CD4-positive, alpha-beta T cell treated with Interleukin-4 for 1 hour (primary cell): ENCODE measurements around the gene NOTCH1.
"Not testable (repeated sequence)": the region's sequence is repeated elsewhere in the genome, so short reads cannot be mapped to it uniquely, and the experiment has no call there.

Source experiments
- DNase-seq, 2 donors: peaks; one replicate each; pipeline ENCODE4 v3.0.0-alpha.2; 2020 to 2022

The NOTCH1 gene

DNA sequence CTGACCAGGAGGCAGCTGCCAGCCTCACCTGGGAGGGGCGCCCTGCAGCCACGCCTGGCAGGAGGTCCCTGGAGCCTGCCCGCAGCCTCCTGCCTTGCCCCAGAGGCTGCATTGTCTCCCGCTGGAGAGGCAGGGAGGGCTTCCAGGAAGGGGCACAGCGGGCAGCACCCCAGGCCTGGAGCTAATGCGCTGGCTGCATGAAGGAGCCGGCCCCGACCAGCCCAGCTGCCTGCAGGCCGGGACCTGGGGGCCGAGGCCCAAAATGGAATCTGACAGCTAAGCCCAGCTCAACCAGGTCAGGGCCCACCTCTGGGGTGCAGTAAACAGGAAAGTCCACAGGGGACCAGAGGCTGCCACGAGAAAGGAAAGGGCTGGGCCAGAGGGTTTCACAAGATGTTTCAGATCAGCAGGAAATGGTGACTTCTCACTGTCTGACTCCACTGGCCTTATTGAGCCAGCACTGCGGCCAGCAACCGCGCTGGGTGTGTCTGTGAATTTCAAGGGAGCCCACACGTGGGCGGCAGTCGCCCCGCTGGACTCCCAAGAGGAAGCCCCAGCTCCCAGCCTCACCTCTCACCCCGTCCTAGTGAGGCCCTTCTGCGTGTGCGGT, 18.6 kb upstream of the NOTCH1 start:
- DNase-seq: peak in 1 of 2 donors; percentile 71

DNA sequence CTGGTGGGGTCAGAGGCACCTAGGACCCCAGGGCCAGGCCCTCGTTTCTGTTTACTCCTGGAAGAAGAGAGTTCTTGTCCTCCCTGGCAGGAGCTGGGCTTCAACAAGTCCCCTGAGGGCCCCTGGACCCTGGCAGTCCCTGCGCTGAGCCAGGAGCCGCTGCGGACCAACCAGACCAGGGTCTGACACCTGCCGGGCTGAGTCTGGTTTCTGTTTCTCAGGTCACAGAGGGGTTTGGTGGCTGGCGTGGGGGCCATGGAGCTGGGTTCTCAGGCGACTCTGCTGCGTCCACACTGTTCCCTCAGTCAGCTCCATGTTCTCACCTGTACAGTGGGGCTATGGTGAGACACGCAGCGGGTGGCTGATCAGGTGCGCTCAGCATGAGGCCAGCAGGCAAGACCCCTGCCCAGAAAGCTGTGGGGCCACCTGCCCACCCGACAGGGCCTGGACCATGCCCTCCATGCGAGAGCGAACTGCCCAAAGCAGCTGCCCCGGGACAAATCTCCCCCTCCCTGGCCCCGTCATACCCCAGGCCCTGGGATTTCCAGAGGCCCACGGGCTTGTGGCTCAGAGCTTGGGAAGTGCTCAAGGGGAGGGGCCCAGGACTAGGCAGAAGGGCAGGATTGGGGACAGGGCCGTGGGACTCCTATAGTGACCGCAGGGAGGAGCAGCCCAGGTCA, 17.9 kb upstream of the NOTCH1 start:
- no peak for DNase-seq

DNA sequence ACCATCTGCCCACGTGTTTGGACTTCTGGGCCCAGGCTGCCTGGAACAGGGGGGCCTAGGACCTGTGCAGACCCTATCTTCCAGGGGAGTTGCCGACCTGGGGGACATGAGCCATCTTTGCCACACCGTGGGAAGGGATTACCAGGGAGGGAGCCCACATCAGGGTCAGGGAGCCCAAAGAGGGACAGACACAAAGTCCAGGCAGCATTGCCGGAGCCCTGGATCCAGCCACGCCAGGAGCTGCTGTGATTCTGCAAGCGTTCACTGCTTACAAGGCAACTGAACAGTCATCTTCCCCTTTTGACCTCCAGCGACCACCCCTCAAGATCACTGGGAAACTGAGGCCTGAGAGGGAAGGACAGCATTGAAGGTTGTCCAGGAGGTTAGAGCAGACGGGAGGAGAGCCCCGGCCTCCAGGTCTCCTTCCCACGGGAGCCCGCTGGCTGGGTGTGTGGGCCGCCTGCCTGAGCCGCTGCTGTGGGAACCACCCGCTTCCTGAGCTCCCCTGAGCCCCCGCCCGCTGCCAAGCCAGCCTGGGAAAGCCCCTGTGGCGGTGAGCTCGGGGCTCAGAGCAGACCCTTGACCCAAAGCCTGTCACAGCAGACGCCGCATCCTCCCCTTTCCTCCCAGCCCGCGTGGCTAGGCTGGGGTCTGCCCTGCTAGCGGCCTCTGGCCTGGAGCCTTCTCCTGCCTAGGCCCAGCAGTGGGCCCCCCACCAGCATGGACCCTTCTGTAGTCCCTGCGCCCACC, 17.1 kb upstream of the NOTCH1 start:
- no peak for DNase-seq

DNA sequence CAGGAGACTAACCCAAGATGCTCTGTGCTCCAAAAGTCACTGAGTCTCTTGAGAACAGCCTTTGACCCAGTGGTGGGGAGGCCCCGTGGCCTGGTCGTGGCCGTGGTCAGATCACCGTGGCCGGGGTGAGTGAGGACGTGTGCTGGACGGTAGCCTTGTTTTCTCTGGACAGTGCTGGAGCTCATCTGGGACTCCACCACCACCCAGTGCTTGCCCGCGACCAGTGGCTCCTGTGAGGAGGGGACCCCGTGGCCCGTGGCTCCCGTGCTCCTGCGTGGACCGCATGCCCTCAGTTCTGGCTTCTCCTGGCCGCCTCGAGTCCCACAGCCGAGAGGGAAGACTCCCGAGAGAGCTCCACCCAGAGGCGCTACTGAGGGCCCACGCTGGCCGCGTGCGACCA, 15.9 kb upstream of the NOTCH1 start:
- no peak for DNase-seq

DNA sequence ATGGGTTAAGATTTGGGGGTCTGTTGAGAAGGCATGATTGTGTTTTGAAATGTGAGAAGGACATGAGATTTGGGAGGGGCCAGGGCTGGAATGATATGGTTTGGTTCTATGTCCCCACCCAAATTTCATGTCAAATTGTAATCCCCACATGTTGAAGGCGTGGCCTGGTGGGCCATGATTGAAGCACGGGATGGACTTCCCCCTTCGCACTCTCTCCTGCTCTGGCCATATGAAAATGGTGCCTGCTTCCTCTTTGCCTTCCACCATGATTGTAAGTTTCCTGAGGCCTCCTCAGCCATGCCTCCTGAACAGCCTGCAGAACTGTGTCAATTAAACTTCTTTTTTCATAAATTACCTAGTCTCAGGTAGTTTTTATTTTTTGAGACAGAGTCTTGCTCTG, 14.7 kb upstream of the NOTCH1 start:
- DNase-seq: no peak

DNA sequence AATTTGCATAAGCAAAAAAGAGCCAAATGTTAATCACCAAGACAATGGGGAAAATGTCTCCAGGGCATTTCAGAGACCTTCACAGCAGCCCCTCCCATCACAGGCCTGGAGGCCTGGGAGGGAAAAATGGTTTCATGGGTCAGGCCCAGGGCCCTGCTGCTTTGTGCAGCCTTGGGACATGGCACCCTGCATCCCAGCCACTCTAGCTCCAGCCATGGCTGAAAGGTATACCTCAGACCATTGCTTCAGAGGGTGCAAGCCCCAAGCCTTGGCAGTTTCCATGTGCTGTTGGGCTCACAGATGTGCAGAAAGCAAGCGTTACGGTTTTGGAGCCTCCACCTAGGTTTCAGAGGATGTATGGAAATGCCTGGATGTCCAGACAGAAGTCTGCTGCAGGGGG, 13.5 kb upstream of the NOTCH1 start:
- DNase-seq: not testable (repeated sequence)

DNA sequence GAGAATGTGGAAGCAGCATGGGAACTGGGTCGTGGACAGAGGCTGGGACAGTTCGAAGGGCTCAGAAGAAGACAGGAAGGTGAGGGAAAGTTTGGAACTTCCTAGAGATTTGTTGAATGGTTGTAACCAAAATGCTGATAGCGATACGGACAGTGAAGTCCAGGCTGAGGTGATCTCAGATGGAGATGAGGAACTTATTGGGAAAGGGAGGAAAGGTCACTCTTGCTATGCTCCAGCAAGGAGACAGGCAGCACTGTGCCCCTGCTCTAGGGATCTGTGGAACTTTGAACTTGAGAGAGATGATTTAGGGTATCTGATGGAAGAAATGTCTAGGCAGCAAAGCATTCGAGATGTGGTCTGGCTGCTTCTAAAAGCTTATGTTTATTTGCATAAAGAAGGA, 13.0 kb upstream of the NOTCH1 start:
- not testable (repeated sequence) for DNase-seq

DNA sequence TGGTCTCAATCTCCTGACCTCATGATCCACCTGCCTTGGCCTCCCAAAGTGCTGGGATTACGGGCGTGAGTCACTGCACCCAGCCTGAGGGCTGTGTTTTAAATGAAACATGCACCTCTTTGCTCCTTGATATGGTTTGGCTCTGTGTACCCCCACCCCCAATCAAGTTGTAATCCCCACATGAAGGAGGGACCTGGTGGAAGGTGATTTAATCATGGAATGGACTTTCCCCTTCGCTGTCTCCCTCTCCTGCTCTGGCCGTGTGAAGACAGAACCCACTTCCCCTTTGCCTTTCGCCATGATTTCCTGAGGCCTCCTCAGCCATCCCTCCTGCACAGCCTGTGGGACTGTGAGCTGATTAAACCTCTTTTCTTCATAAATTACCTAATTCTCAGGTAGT, 12.5 kb upstream of the NOTCH1 start:
- no peak for DNase-seq

DNA sequence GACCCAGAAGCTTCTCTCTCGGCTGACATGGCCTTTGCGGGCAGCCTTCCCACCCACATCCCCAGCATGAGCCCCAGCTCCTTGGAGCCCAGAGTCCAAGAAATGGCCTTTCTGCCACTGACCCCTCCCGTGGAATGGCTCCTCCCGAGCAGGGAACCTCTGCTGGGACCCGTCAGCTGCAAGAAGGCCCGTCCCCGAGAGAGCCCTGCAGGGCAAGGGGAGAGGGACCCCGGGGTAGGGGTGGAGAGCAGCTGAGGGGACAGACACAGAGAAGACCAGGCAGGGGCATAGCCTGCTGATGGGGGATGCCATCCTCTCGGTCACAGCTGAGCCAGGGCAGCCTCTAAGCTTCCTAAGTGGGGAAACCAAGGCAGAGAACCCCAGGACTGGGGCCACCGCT, 11.2 kb upstream of the NOTCH1 start:
- DNase-seq: no peak

DNA sequence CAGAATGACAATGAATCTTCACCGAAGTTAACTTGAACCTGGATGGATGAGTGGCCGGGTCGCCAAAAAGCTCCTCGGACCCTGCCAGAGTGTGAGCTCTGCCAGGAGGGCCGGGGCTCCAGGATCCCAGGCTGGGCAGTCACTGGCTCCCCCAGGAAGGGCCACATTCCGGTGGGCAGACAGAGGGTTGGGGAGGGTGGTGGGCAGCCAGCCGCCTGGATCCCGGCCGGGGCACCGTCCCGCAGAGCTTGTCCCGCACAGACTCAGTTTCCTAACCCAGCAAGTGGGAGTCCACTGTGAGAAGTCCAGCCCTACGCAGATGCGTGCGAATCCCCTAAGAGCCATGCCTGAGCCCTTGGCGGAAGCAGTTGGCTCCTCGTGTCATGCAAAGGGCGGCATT, 10.3 kb upstream of the NOTCH1 start:
- DNase-seq: no peak

DNA sequence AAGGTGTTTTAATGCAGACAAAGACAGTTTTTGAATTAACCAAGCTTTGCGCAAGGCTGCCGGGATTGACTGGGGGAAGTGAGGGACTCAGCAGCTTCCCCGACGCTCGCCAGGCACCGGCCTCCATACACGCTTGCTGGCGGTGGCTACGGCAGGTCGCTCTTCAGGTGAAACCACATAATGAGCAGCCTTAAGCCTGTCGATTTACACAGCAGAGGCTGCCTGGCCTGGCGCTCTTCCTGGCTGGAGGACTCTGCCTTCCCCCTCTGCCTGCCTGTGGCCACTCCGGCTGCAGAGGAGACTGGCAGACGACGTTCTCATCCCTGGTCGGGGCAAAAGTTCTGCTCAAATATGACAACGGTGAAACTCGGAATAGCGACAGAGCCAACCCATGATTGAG, 9.0 kb upstream of the NOTCH1 start:
- no peak for DNase-seq

DNA sequence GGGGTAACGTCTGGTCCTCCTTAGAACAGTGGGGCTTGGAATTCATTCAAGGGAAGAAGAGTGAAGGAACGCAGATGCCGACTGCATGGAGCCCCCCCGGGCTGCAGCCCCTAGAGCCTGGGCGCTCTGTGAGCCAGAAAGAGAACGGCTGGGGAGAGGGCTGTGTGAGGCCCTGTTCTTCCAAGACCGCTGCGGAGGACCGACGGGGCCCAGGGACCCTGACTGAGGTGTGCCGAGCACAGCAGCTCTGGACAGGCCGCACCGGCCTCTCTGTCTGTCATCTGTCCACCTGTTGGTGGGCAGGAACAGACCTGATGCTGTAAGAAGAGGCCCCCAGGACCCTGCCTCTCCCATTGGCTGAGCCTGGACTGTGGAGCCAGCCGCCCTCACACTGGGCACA, 7.7 kb upstream of the NOTCH1 start:
- DNase-seq: no peak

DNA sequence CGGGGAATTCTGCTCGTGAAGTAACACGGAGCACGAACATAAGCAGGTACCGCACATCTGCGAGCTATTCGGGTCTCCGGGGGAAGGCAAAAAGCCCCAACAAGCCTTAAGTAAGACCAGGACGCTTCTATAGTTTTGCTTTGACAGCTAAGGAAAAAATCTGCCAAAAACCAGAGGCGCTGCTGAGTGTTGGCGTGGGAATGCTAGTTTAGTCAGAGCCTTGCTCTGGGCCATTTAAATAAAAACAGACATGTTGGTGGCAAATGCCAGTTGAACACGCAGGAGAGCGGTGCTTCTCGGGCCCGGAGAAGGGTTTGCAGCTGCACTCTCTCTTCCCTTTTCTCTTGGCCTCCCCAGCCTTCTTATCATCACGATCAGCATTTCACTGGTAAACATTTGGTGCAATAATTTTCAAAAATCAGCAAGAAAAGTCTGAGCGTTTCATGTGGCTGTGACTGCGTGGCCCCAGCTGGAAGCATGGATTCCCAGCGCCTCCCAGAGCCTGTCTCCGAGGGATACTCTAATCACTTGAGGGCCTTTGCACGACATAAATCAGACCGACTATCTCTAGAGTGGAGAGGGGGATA, 6.4 kb upstream of the NOTCH1 start:
- DNase-seq: peak in 1 of 2 donors; percentile 39

DNA sequence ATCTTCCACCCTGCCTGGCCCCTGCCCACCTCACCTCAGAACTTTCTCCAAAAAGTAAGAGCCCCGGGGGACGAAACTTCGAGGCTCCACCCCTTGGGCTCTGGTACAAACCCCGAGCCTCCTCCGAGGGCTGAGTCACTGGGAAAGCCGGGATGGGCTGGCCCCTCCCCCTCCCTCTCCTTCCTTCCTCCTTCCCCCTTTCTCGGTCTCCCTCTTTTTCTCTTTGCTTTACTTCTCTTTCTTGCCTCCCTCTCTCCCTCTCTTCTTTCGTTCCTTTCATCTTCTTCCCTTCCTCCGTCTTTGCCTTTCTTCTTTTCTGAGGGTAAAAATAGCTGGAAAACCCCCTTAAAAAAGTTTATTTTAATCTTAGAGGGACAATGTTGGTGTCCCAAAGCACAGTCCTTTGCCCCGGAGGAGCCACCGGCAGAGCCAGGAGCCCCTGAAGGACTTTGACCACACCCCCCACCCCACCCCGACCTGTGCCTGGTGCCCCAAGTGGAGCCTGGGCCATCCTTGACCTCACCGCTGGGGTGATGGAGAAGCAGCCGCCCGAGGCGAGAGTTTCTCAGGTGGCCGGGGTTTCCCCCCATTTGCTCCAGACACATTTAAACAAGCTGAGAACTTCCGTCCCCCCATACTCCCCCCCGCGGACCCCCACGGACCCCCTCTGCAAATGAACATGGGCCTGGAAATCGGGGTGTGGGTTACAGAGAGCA, 5.7 kb upstream of the NOTCH1 start:
- no peak for DNase-seq

DNA sequence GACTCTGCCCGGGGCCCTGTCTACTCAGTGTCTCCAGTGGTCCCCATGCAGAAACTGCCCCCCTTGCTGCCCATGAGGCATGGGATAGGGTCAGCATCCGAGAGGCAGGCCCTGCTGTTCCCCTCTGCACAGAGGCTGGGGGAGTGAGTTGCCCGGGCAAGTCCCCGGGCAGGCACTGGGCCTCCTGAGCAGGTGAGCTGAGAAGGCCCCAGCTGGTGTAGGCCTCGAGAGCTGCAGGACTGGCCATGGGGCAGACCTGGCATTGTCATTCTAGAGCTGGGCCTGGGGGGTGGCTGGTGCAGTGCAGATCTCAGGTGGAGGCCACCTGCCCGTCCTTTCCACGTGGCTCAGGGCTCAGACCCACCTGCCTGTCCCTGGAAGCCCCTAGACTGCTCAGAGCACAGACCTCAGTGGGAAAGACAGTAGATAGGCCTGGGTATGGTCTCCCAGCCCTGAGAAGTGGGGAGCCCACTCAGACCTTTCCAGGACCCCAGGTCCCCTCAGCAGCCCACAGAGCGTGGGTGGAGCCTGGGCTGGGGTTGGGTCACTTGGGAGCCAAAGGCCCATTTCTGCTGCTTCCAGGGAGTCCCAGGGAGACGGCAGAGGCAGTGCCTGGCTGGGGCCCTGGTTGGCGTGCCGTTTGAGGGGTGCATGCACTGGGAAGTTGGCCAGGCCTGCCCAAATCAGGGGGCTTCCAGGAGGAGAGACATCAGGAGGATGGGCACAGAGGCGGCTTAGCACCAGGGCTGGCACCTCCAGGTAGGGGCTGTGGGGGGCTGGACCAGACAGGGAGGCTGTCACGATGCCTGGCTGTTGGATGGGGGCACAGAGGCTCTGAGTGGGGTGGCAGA, 4.8 kb upstream of the NOTCH1 start:
- no peak for DNase-seq

DNA sequence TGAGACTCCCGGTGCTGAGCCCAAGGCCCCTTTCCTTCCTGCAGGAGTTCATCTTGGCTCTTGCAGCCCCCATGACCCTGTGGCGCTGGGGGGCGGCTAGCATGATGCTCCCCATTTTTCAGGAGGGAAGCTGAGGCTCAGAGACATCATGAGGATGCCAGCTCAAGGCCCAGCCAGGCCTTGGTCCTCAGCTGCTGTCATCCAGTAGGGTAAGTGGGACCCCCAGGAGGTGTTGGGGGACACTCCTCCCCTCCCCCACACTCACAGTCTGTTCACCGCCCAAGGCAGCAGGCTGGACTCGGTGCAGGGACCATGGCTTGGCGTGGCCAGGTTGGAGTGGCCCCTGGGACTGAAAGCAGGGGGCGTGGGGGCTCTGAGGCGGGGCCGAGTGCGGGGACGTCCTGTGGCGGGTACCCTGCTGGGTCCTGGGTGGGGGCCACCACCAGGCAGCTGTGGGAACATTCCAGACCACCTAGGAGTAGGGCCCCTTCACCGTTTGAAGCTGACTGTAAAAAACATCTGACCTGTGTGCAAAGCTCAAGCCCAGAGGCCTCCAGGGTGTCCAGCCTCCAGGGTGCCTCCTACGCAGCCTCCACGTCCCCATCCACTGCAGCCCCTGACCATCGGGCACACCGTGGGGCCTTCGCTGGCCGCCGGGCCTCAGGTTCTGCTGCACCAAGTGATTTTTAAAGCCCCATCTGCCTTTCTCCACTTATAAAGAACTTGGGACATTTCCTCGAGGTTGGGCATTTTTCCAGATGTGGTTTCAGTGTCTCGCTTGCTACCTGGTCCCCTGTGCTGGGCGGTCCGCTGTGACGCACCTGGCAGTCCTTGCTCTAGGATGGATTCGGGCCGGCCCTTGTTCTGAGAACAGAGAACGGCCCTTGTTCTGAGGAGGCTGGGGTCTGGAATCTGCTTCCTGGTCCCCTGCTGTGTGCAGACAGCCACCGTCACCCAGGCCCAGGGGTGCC, 3.4 kb upstream of the NOTCH1 start:
- no peak for DNase-seq

DNA sequence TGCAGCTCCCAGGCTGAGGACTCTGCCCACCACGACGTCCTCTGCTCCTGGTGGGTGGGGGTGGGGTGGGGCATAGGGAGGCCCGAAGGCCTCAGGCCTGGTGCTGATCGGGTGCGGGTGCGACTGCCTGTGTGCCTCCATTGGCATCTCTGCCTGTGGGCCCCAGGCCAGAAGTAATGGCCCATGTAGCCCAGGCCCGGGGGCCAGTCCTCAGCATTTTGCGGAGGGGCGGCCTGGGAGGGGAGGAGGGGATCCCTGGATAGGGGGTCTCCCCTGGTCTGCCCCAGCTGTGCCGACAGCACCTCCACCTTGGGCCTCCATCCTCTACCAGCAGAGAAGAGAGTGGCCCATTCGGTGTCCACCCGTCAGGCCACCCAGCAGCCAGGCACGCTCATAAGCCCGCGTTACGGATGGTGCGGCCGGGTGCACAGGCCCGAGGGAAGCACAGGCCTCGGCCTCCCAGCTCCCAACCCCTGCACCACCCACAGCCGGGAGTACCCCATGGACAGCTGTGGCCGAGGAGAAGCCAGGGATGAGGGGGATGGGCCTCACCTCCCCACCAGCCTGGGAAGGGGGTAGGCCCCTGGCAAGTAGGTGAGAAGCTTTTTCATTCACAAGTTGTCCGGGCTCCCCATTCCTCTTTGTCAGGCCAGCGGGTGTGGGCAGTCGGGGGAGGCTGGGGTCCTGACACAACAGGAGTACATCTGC, 1.8 kb upstream of the NOTCH1 start:
- no peak for DNase-seq

DNA sequence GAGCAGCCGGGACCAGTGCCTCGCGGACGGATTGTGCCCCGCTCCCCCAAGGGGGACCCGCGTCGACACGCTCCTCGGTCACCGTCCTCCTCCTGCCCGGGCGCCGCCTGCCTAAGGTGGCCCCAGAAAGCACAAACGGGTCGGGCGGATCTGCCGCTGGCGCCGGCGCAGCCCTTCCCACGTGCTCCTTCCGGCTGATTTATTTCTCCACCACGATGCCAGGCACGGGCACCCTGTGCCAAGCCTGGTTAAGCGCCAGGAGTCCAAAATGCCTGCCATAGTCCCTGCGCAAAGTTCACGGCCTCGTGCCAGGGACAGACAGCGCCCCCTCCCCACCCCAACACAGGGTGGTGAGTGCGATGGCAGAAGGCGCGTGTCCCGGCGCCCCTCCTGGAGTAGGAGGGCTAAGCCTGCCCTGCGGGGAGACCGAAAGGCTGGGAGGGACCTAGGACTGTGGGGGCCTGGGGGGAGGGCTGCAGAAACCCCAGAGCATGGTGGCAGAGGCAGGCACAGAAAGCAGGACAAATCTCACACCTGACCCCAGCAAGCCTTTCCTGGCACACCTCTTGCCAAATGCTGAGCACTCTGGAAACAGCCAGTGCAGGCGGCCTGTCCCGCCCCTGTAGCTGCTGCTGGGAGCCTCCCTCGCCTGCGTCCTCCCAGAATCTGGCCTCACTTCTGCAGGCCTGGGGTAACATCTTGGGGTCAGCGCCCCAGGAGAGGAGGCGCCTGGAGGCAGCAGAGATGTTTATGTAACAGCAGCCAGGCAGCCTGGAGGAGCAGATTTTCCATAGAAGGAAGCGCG, 1.1 kb upstream of the NOTCH1 start:
- DNase-seq: peak; percentile 45 to 53

DNA sequence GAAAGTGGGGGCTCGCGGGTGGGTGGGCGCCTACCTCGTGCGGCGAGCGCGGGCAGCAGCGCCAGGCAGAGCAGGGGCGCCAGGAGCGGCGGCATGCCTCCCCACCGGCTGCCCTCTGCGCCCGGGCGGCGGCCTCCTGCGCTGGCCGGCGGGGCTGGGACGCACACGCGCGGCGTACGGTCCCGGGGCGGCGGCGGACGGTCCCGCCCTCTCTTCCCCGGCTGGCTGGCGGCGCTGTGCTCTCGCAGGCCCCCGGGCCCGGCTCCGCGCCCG, 220 bp downstream of the NOTCH1 start:
- DNase-seq: no peak
